NK-92 (cell line): ENCODE measurements around the gene UBE2H.
"Not testable (repeated sequence)": the region's sequence is repeated elsewhere in the genome, so short reads cannot be mapped to it uniquely, and the experiment has no call there.

Experiments
- DNase-seq: peaks from one replicate; lab custom pipeline; 2025; ENCODE audit not compliant: unreplicated experiment; lab: John Stamatoyannopoulos, UW

Gene UBE2H

DNA sequence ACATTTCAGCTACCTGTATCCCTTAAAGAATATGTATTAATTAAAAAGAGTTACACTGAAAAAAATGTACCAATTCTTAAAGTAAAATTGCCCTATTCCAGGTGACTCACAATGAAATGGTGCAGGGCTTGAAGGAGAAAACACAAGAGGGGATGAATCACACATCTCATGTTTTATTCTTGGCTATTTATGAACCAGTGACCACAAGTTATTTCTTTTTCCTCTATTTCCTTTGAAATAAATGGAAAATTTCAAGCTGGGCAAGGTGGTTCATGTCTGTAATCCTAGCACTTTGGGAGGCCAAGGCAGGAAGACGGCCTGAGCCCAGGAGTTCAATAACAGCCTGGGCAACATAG, 106.8 kb downstream of the UBE2H start:
- DNase-seq, result no peak

DNA sequence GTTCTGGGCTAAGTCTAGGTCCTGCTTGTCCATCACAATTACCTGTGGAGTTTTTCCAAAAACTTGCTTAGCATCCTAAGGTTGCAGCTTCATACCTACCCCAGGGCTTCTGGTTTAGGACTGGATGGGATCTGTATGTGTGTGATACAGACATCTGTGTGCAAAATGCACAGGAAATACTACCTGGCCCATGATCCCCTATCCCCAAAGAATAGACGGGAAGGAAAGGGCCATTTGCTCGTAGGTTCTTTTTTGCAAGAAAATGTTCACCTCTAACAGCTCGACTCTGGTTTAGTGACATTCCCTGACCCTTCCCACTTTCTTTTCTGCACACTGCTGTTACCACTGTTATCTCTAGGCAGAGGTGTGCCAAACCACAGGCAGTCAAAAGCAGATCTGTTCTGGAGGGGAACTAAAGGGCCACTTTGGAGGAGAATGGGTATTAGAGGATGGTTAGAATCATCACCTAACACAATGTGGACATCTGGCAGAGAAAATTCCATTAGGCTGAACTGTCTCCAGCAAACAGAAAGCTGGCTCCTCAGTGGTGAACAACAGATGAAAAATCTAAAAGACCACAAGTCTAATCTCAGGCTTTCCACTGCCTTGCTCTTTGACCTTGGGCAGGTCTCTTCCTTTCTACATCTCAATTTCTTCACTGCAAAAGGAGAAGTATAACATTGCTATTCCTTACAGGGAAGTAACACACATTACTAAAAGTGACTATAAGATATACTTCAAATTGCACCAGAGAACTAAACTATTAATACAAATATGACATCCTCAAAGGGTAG, 107.4 kb downstream of the UBE2H start:
- no peak for DNase-seq

DNA sequence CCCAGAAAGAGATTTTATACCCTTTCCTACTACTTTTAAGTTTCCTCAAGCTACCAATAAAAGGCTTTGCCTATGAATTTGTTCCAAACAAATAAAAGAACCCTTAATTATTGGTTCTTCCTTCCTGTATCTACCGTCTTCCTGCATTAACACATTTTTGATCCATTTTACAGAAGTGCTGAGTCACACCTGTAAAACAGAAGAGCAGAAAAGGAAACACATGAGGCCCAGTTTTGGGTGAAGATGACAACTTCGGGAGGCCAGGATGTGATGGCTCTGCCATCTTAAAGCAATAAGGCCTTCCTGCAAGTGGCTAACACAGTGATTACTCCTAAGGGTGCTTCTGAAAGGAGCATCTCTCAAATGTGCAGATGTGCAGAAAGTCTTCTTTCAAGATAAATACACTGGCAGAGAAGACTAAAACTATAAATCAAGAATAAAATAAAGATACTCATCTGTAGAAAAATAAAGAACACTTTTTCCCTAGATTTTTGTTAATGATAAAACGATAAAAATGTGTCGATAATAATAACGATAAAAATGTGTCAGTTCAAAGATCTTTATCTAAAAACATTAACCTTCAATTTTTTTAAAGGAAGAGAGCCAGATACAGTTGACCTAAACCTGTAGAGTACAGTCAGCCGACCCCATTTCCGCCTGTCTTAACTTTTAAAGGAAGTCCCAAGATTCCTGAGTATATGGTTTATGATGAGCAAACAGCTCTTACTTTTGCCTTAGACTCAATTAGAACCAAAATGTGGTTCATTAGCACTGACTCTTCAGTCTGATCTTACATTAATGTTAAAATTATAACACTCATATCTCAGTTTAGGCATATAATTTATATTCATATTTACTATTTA, 108.6 kb downstream of the UBE2H start:
- DNase-seq, result no peak

DNA sequence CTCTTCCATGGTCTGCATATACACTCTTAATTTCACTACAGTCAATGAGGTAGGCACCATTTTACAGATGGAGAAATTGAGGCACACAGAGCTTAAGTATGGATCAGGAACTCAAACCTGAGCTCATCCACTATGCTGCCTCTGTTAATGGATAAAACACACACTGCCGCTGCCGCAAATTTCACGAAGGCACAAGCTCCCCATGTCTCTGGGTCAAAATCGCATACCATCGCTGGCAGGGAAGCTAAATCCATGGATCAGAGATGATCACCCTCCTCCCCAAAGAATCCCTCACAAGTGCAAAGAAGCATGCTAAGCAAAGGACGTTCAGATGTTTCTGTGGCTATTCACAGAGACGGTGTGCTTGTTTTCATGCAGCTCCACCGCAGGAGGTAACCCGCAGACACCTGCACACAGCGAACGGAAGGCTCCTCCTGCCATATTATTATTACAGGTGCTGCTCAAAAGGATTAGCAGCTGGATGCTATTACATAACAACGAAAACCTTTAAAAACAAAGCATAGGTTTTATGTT, 109.3 kb downstream of the UBE2H start:
- DNase-seq, result no peak

DNA sequence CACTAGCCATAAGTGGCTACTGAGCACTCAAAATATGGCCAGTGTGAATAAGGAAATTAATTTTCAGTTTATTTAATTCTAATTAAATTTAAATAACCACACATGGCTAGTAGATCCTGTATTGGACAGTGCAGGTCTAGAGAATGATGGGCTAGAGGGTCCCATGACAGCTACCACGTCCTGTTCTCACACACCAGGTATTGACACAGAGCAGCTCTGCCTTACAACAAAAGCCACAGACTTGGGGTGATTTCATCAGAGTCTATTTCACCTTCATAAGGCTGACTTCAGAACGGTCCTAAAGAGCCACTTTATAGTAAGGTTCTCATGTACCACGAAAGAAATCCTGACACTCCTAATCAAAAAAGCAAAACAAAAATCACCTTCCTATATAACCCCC, 111.3 kb downstream of the UBE2H start:
- no peak for DNase-seq

DNA sequence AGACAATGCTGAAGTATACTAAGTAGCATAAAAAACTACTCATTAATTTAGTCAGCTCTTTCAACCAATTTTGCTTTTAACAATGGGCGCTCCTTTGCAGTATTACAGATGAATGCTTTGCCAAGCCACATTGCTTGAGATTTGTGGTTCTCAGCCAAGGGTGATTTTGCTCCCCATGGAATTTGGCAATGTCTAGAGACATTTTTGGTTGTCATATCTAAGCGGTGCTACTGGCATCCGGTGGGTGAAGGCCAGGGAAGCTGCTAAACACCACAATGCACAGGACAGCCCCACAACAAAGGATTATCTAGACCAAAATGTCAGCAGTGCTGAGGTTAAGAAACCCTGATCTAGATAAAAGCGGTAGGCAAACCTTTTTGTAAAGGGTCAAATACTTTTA, 112.0 kb downstream of the UBE2H start:
- no peak for DNase-seq

DNA sequence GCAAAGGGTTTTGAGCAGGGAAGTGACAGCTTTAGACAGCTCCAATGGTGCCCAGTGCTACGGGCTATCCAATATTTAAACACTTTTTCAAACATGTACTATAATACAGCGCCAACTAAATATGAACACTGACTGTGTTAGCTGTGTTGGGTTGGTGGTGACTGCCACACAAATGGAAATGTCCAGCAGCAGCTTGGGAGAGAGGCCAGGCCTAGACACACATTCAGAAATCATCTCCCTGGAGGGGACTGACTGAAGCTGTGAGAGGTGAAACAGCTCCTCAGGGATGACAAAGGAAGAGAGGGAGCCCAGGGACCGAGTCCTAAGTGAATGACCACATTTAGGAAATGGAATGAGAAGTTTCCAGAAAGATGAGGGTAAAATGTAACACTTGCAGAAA, 115.8 kb downstream of the UBE2H start:
- DNase-seq, result no peak

DNA sequence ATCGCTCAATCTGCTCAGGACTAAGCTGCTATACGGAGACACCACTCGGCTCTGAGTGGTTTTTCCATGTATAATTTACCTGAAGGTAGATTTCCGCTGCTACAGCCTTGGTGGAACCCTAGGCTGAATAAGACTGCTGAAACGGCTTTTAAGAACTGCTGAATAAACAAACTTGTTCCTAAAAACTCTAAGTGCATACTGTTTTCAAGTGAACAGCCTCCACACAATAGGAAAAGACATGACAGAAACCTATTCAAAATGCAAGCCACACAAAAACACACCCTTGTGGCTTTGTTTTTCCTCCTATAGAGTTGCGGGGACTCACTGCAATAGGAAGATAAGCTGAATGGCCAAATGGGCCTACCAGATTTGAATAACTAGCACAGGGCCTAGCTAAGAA, 117.2 kb downstream of the UBE2H start:
- DNase-seq, result no peak

DNA sequence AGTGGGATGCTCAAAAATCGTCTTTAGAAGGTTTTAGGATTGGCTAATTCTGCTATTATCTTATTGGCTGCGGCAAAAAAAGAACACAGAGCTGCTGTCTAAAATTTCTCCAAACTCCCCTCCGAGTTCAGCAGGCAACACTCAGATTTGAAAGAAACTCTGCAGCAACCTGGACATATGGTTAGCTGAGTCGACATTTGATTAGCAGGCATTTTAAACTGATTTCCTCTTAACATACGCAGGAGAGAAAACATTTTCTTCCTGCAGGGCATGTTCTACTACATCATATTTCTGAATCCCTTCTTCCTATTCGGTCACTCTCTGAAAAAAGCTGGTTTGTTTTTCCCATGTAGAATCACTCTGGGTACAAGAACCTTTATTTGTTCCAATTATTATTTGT, 119.4 kb downstream of the UBE2H start:
- DNase-seq, result not testable (repeated sequence)

DNA sequence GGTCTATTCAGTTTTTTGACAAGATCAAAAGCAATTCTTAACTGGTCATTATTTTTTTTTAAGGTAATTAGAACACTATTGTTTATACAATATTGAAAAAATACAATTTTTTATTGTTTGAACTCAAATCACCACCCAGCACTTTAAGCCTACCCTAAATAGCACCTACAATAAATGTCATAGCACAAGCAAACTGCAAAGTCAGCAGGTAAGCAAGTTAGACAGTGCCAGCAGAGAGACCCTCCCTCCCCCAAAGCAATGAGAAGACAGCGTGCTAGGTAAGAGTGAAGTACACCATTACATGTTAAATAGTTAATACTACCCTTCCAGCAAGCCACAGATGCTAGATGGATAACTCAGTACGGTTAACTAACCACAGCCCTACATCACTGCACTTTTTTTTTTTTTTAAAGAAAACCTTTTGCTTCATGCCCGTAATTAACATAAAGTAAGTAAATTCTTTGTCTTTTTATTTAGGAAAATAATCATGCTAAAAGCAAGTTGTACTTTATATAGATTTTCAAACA, 120.0 kb downstream of the UBE2H start:
- DNase-seq, result no peak

DNA sequence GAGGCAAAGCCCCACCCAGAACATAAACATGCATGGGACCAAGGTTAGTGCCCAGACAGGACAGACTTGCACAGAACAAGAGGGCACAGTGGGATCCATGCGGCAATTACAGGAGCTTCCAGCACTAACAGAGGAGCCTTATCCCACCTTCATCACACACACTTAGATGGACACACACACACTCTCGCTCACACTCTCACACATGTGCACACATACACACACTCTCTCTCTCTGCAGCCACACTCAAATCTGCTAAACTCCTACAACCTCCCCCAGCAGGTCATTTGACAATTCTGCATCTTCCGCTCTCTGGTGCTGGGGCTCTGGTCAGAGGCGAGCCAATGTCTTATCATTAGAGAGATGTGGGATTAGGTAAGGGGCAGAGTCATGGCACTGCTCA, 120.5 kb downstream of the UBE2H start:
- DNase-seq, result no peak

DNA sequence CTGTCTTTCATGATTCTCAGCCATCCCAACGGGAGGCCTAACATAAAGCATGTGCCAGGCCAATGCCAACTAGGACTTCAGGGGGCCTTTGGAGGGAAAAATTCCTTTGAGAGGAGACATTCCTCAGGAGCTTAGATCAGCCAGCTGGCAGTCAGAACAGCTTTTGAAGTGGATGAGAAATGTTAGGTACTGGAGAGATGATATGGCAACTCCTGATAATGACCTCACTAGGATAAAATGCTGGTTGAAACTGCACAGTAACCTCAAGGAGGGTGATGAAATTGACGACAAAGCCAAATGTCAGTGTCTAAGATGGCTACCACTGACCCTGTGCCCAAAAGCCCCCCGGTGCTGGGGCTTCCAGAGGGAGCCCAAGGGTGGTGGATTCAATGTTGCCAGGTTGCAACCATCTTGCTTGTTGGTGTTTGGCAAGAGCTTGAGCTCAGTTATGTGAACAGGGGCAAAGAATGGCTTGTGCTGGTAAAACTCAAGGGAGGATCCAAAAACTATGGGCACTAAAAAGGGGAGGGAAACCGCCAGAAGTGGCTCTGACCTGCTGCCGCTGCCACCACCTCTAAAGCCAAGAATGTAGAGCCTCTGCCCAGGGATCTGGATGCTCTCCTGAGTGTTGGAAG, 121.2 kb downstream of the UBE2H start:
- DNase-seq, result no peak

DNA sequence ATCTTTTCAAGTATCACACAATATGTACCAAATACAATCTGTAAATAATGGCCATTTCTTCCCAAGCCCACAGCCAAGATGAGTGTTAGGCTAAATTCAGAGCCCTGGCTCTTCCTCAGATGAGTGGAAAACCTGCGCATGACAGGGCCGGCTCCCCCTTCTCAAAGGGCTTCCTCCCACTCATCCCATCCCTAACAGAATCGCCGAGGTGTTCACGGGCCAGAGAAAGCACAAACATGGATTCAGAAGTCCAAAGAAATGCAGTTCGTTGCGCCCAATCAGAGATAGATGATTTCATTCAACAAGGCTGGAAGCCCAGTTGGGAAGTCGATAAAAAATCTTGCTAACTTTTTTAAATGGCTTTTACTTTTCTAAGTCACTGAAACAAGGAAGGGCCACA, 121.8 kb downstream of the UBE2H start:
- DNase-seq, result no peak

DNA sequence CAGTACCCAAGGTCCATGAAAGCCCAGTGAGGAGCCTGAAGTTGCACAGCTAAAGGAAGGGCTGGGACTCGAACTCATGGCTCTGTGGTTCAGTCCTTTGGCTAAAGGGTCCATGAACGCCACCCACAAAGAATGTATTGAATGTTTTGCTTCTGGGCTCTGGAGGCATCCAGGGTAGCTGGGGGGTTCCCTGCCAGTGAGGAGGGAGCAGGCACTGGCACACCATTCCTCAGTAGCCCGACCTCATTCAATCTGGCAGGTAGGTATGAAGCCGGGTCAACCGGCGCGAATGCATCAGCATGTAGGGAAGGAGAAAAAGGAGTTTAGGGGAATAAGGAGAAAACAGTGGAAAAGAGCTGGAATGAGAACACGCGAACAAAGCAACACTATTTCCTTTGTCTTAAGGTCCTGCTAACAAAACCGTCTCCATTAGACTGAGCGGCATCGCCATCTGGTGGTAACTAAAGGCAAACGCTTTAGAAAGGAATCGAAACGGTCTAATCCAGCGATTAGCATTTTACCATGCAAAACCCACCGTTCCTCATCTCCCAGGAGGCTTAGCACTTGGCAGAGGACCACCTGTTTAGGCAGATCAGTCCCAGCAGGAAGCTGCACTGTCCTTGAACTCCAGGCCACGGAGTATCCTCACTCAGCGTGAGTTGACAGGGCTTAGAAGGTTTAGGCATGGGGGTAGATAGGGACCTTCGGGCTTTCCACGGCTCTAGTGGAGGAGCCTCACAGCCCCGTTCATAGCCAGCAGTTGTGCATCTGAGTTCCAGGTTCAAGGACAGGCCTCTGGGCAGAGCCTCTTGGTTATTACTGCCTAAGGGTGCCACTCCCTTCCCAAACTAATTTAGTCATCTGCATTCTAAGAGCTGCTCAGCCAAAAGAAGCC, 122.8 kb downstream of the UBE2H start:
- DNase-seq, result no peak

DNA sequence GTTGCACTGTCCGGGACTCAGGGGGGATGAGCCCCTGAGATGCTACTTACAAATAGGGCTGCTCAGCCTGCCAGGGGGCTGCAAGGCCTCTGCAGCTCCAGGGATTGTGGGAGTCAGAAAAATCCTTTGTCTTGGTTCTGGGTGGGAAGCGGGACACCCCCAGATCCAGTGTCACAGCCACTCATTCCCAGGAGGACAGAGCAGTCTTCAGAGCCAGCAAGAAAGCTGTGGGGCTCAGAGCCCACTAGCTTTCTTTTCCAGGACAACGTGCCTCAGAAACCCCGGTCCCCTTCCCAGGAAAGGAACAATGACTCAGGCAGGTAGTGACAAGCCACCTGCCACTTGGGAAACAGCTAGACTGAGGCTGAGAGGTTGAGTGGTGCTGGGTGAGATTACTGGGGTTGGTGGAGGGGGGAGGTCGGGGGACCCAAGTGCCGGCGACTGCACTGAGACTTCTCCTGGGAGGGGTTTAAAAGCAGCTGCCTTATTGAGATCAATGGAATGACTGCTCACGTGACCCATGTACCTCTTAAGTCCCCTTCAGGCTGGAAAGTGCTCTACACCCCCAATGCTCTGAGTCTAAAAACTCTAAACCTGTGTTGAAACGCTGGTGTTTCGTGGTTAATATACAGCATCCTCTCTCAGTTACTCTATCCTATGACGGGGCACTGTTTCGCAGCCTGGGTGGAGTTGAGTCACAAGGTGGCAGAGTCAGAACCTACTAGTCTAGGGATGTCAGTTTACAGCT, 123.6 kb downstream of the UBE2H start:
- peak; percentile 17 for DNase-seq

DNA sequence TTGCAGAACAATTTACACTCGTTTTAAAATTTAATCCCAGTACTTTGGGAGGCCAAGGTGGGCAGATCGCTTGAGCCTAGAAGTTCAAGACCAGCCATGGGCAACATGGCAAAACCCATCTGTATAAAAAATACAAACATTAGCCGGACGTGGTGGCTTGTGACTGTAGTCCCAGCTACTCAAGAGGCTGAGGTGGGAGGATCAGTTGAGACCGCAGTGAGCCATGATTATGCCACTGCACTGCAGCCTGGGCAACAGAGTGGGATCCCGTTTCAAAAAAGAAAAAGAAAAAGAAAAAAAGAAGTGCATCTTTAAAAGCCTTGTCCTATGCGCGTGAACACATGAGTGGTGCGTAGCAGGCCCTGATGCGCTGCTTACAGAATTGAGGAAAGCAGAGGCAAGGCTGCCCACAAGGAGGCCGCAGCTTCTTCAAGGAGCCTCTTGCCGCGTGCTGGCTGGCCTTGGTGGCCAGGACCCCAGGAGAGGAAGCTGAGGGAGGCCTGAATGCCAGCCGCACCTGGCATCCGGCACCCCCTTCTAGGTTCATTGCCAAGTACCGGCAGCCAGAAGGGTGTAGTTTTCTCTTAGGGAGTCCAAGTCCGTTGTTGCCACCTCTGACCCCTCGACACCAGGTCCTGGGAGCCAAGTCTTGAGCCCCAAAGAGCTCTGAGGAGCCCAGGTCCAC, 124.5 kb downstream of the UBE2H start:
- DNase-seq, result no peak

DNA sequence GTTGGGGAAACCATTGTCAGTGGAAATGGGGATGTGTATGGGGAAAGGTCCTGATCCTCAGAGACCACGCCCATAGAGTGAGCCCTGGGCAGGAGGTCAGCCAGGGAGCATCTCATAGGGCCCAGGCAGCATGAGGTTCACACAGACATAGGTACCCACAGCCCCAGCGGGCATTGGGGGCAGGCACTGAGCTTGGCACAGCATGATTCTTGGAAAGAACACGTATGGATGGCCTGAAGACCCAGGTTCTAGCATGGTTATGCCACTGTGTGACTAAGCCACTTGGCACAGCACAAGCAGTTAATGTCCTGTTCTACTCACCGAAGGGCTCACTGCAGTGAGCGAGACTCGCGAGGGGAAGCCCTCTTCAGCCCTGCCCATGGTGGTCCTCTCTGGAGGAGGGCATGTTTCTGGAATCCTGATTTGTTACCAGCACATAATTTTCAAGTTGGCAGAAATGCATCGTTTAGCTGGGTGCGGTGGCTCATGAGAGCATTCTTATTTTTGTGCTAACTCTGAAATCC, 125.2 kb downstream of the UBE2H start:
- DNase-seq, result no peak

DNA sequence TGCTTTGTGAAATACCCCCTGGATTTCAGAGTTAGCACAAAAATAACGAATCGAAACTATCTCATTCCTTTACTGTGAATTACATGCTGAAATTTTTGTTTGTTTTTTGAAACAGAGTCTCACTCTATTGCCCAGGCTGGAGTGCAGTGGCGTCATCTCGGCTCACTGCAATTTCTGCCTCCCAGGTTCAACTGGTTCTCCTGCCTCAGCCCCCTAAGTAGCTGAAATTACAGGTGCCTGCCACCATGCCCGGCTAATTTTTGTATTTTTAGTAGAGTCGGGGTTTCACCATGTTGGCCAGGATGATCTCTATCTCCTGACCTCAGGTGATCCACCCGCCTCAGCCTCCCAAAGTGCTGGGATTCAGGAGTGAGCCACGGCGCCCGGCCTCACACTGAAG, 125.9 kb downstream of the UBE2H start:
- not testable (repeated sequence) for DNase-seq
